Umbilical cord (tissue), 2 donors: ENCODE data around the gene CCDC150. TPM values are rescaled to one million over a fixed set of nuclear protein-coding genes. Genes with fewer than 3 reads are reported as not detected.

Experiments used
- DNase-seq: peaks from one replicate; pipeline ENCODE4 v3.0.0-alpha.2; 2015; ENCODE audit warnings: low spot score
- total RNA-seq: library from RNA; depleted of rRNA; stranded (reverse); fragments of >200 nt; gene quantifications from one replicate; pipeline ENCODE4 v1.2.3, GENCODE V29; 2014; ENCODE audit warnings: low replicate concordance; ENCODE audit not compliant: insufficient read depth

Gene CCDC150
- total RNA-seq, 1 donor from 2014 or later, result 30.8 TPM

DNA sequence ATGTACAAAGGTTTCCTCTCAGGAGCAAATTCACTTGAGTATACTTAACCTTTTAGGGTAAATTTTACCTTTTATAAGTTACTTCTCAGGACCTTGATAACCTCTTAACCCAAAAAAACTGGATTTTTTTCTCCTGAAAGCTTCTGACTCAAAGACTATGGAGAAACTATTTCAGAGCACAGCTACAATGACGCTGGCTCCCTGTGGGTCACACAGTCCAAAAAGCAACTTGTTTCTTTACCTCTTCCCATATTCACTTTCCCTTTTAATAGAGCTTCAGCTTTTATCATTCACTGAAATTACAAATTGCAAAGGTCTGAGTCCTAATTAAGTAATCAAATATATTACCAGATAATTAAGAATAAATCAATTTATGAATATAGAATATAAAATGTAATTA lies 127.6 kb downstream of the CCDC150 start:
- no peak for DNase-seq

Other genes with a start within 250 kb of the CCDC150 start
- 24.8 TPM for gene HECW2, start 46.2 kb upstream of the CCDC150 start, total RNA-seq
- gene GTF3C3, start 160.0 kb downstream of the CCDC150 start, total RNA-seq, result 47.9 TPM
- 0.48 TPM for gene C2orf66, start 169.6 kb downstream of the CCDC150 start, total RNA-seq